ENCODE measurements around the gene SLC39A11. TPM values are rescaled to one million over a fixed set of nuclear protein-coding genes. Genes with fewer than 3 reads are reported as not detected.

SLC39A11 gene
- total RNA-seq, 1 experiment from 2014 or later, result 56.1 TPM

GRCh38 chr17:72754513-72754912 lies 338.0 kb downstream of the SLC39A11 start:
- no peak for DNase-seq (ENCODE audit: low read depth, low spot score)
- H3K36me3 ChIP-seq (ENCODE audit: control insufficient read depth, insufficient read depth, low read length), result no peaks in the 10 kb centered on the region
- in situ Hi-C loops (cut with HindIII; ENCODE audit: low pct_unique_long_range_greater_than_20kb, low sequenced_read_pairs) (no loop called here), intact Hi-C loops (cut with micrococcal nuclease; ENCODE audit: unreplicated experiment) (no loop called here)
- no TSS peak for BruUV-seq (replicated peaks)
- H3K4me3 ChIP-seq (ENCODE audit: low read depth in 2 of 2, low read length in 2 of 2), result no peak overlapping the region
- no peak for ATAC-seq
- H3K9me3 ChIP-seq (ENCODE audit: control insufficient read depth, insufficient read depth, low read depth, low read length), result no peaks in the 10 kb centered on the region
- CTCF ChIA-PET, result no interaction called here
- POLR2A ChIA-PET, result no interaction called here
- no peaks in the 10 kb centered on the region for H3K27me3 ChIP-seq (ENCODE audit: control insufficient read depth, insufficient read depth, low read length)
- no peaks in the 10 kb centered on the region for H3K4me1 ChIP-seq (ENCODE audit: control insufficient read depth, insufficient read depth, low read length)
- no peak for TF ChIP-seq POLR2AphosphoS5 (IDR thresholded peaks at IDR 0.05; ENCODE audit: low read depth, low read length)
- no peak overlapping the region for H3K27ac ChIP-seq (ENCODE audit: low read length)

DNA sequence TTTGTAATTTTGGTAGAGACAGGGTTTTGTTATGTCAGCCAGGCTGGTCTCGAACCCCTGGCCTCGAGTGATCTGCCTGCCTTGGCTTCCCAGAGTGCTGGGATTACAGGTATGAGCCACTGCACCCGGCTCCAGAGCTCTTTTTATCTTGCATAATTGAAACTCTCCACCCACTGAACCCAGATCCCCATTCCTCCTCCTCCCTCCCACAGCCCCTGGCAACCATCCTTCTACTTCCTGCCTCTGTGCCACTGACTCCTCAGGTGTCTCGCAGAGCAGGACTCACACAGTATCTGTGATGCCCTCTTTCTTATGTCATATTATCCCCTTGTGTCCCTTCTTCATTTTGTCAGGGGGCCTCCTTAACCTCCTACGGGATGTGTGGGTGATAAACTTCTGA lies 340.7 kb downstream of the SLC39A11 start:
- no peak for TF ChIP-seq SIN3A (IDR thresholded peaks at IDR 0.05; ENCODE audit: borderline replicate concordance, insufficient read depth, low read depth, low read length)
- TF ChIP-seq POLR2AphosphoS5 (IDR thresholded peaks at IDR 0.05; ENCODE audit: low read depth, low read length), result no peak
- TF ChIP-seq TCF7L2 (IDR thresholded peaks at IDR 0.05; ENCODE audit: low read depth, low read length), result no peak
- no peak for TF ChIP-seq CTCF (IDR thresholded peaks at IDR 0.05)
- TF ChIP-seq REST (IDR thresholded peaks at IDR 0.05; ENCODE audit: insufficient read depth in 1 of 2, low read depth in 2 of 2, low read length in 1 of 2), result no peak
- no peak for ATAC-seq
- BruUV-seq (replicated peaks), result no TSS peak
- ChIA-PET POLR2A (no interaction called here), CTCF (no interaction called here)
- no peaks in the 10 kb centered on the region for H3K9me3 ChIP-seq (ENCODE audit: control insufficient read depth, insufficient read depth, low read depth, low read length)
- in situ Hi-C loops (cut with HindIII; ENCODE audit: low pct_unique_long_range_greater_than_20kb, low sequenced_read_pairs), result no loop called here
- H3K27me3 ChIP-seq (ENCODE audit: control insufficient read depth, insufficient read depth, low read length), result no peaks in the 10 kb centered on the region
- H3K4me1 ChIP-seq (ENCODE audit: control insufficient read depth, insufficient read depth, low read length), result no peaks in the 10 kb centered on the region
- H3K27ac ChIP-seq (ENCODE audit: low read length), result no peak overlapping the region
- intact Hi-C loops (cut with micrococcal nuclease; ENCODE audit: unreplicated experiment), result no loop called here
- no peak overlapping the region for H3K4me3 ChIP-seq (ENCODE audit: low read depth in 2 of 2, low read length in 2 of 2)
- no peak for DNase-seq (ENCODE audit: low read depth, low spot score)
- H3K36me3 ChIP-seq (ENCODE audit: control insufficient read depth, insufficient read depth, low read length), result no peaks in the 10 kb centered on the region

- H3K27ac ChIP-seq (ENCODE audit: low read length), result no peak overlapping the region
- intact Hi-C loops (cut with micrococcal nuclease; ENCODE audit: unreplicated experiment) (no loop called here), in situ Hi-C loops (cut with HindIII; ENCODE audit: low pct_unique_long_range_greater_than_20kb, low sequenced_read_pairs) (no loop called here)
- no TSS peak for BruUV-seq (replicated peaks)
- POLR2A ChIA-PET, result no interaction called here
- ATAC-seq, result no peak
- no peaks in the 10 kb centered on the region for H3K9me3 ChIP-seq (ENCODE audit: control insufficient read depth, insufficient read depth, low read depth, low read length)
- no peak for DNase-seq (ENCODE audit: low read depth, low spot score)
- H3K36me3 ChIP-seq (ENCODE audit: control insufficient read depth, insufficient read depth, low read length), result no peaks in the 10 kb centered on the region
- no peaks in the 10 kb centered on the region for H3K4me1 ChIP-seq (ENCODE audit: control insufficient read depth, insufficient read depth, low read length)
- CTCF ChIA-PET, result no interaction called here
- no peak overlapping the region for H3K4me3 ChIP-seq (ENCODE audit: low read depth in 2 of 2, low read length in 2 of 2)
- H3K27me3 ChIP-seq (ENCODE audit: control insufficient read depth, insufficient read depth, low read length), result no peaks in the 10 kb centered on the region
- TF ChIP-seq REST (IDR thresholded peaks at IDR 0.05; ENCODE audit: insufficient read depth in 1 of 2, low read depth in 2 of 2, low read length in 1 of 2), result no peak
- no peak for TF ChIP-seq TCF7L2 (IDR thresholded peaks at IDR 0.05; ENCODE audit: low read depth, low read length)
- TF ChIP-seq SIN3A (IDR thresholded peaks at IDR 0.05; ENCODE audit: borderline replicate concordance, insufficient read depth, low read depth, low read length), result no peak
- no peak for TF ChIP-seq POLR2AphosphoS5 (IDR thresholded peaks at IDR 0.05; ENCODE audit: low read depth, low read length)
- no peak for TF ChIP-seq CTCF (IDR thresholded peaks at IDR 0.05)
Measured at GRCh38 chr17:72749119-72749572, 343.3 kb downstream of the SLC39A11 start.

All from Panc1 (cell line).